HepG2 (cell line): ENCODE results near the gene IZUMO4. TPM values are rescaled to one million over a fixed set of nuclear protein-coding genes. Genes with fewer than 3 reads are reported as not detected.

Experiments used
- BCL6 ChIP-seq: IDR thresholded peaks from 2 replicates; pipeline ENCODE4 v1.6.1; 2016; ENCODE audit warnings: missing genetic modification reagents, missing compliant biosample characterization
- DPF2 ChIP-seq: sonication (generic); formaldehyde crosslinking; IDR thresholded peaks from 2 replicates; pipeline ENCODE4 v1.4.0; 2020; ENCODE audit warnings: mild to moderate bottlenecking, low read depth, missing genetic modification reagents, borderline replicate concordance
- FOXK2 ChIP-seq: fragments of 450-650 bp; IDR thresholded peaks from 2 replicates; pipeline ENCODE4 v1.6.1; 2016
- GATAD1 ChIP-seq: IDR thresholded peaks from 2 replicates; pipeline ENCODE4 v1.6.1; 2016; ENCODE audit warnings: missing genetic modification reagents, missing compliant biosample characterization
- GLI4 ChIP-seq: sonication (generic); formaldehyde crosslinking; IDR thresholded peaks from 2 replicates; pipeline ENCODE4 v1.5.1; 2020; ENCODE audit warnings: missing genetic modification reagents, mild to moderate bottlenecking, moderate library complexity, borderline replicate concordance
- IRF9 ChIP-seq: sonication (generic); formaldehyde crosslinking; IDR thresholded peaks from 2 replicates; pipeline ENCODE4 v1.8.0; 2022; ENCODE audit warnings: missing genetic modification reagents, mild to moderate bottlenecking, borderline replicate concordance
- KDM6A ChIP-seq: IDR thresholded peaks from 2 replicates; pipeline ENCODE4 v1.6.1; 2016; ENCODE audit warnings: low read depth
- MED13 ChIP-seq: sonication (generic); formaldehyde crosslinking; IDR thresholded peaks from 2 replicates; pipeline ENCODE4 v1.5.0; 2020; ENCODE audit warnings: missing genetic modification reagents
- NFIB ChIP-seq: sonication (generic); formaldehyde crosslinking; IDR thresholded peaks from 2 replicates; pipeline ENCODE4 v1.9.0; 2021; ENCODE audit warnings: missing genetic modification reagents, mild to moderate bottlenecking, borderline replicate concordance
- PRPF4 ChIP-seq: fragments of 200-400 bp; formaldehyde crosslinking; IDR thresholded peaks from 2 replicates; pipeline ENCODE4 v1.6.1; 2016; ENCODE audit warnings: low read length, low read depth; ENCODE audit not compliant: poor library complexity, severe bottlenecking
- RBFOX2 ChIP-seq: fragments of 200-400 bp; formaldehyde crosslinking; IDR thresholded peaks from 2 replicates; pipeline ENCODE4 v1.6.1; 2017; ENCODE audit warnings: low read depth, mild to moderate bottlenecking, low read length
- RFXANK ChIP-seq: IDR thresholded peaks from 2 replicates; pipeline ENCODE4 v1.6.1; 2016
- RFXAP ChIP-seq: sonication (generic); formaldehyde crosslinking; IDR thresholded peaks from 2 replicates; pipeline ENCODE4 v1.4.0; 2020; ENCODE audit warnings: missing genetic modification reagents, borderline replicate concordance
- SMAD9 ChIP-seq: sonication (generic); formaldehyde crosslinking; IDR thresholded peaks from 2 replicates; pipeline ENCODE4 v1.5.1; 2020; ENCODE audit warnings: mild to moderate bottlenecking, missing genetic modification reagents
- TCF12 ChIP-seq, 2 experiments: fragments of 450-650 bp in 1 of 2; sonication (generic) in 1 of 2; formaldehyde crosslinking in 1 of 2; IDR thresholded peaks; 2 replicates each; pipeline versions ENCODE4 v1.6.1 to v1.8.0; 2017 to 2022; ENCODE audit warnings: antibody characterized with exemption in 1 of 2, mild to moderate bottlenecking in 1 of 2, missing genetic modification reagents in 1 of 2, moderate library complexity in 1 of 2
- TGIF2 ChIP-seq: IDR thresholded peaks from 2 replicates; pipeline ENCODE4 v1.6.1; 2016; ENCODE audit warnings: control low read depth, missing compliant biosample characterization
- ZBED4 ChIP-seq: sonication (generic); formaldehyde crosslinking; IDR thresholded peaks from 2 replicates; pipeline ENCODE4 v1.4.0; 2020; ENCODE audit warnings: missing genetic modification reagents, borderline replicate concordance
- ZNF264 ChIP-seq: sonication (generic); formaldehyde crosslinking; IDR thresholded peaks from 2 replicates; pipeline ENCODE4 v1.4.0; 2020; ENCODE audit warnings: missing genetic modification reagents
- ZNF329 ChIP-seq: sonication (generic); formaldehyde crosslinking; IDR thresholded peaks from 2 replicates; pipeline ENCODE4 v1.9.0; 2021; ENCODE audit warnings: low read depth, mild to moderate bottlenecking, missing genetic modification reagents
- ZNF33B ChIP-seq: sonication (generic); formaldehyde crosslinking; IDR thresholded peaks from 2 replicates; pipeline ENCODE4 v1.5.1; 2020; ENCODE audit warnings: mild to moderate bottlenecking, missing genetic modification reagents
- ZNF446 ChIP-seq: sonication (generic); formaldehyde crosslinking; IDR thresholded peaks from 2 replicates; pipeline ENCODE4 v1.5.0; 2020; ENCODE audit warnings: mild to moderate bottlenecking, missing genetic modification reagents
- ZNF460 ChIP-seq: sonication (generic); formaldehyde crosslinking; IDR thresholded peaks from 2 replicates; pipeline ENCODE4 v1.5.1; 2020; ENCODE audit warnings: missing genetic modification reagents, mild to moderate bottlenecking, borderline replicate concordance
- ZNF543 ChIP-seq: sonication (generic); formaldehyde crosslinking; IDR thresholded peaks from 2 replicates; pipeline ENCODE4 v1.4.0; 2020; ENCODE audit warnings: mild to moderate bottlenecking, missing genetic modification reagents
- ZNF569 ChIP-seq: sonication (generic); formaldehyde crosslinking; IDR thresholded peaks from 2 replicates; pipeline ENCODE4 v1.5.0; 2020; ENCODE audit warnings: mild to moderate bottlenecking, missing genetic modification reagents, moderate library complexity, borderline replicate concordance
- ZNF616 ChIP-seq: sonication (generic); formaldehyde crosslinking; IDR thresholded peaks from 2 replicates; pipeline ENCODE4 v1.5.0; 2020; ENCODE audit warnings: low read depth, mild to moderate bottlenecking, missing genetic modification reagents
- ZNF703 ChIP-seq: sonication (generic); formaldehyde crosslinking; IDR thresholded peaks from 2 replicates; pipeline ENCODE4 v1.5.1; 2020; ENCODE audit warnings: missing genetic modification reagents, mild to moderate bottlenecking, moderate library complexity, borderline replicate concordance
- ZNF768 ChIP-seq: sonication (generic); formaldehyde crosslinking; IDR thresholded peaks from 2 replicates; pipeline ENCODE4 v1.4.0; 2020; ENCODE audit warnings: missing genetic modification reagents
- ZNF790 ChIP-seq: sonication (generic); formaldehyde crosslinking; IDR thresholded peaks from 2 replicates; pipeline ENCODE4 v1.8.0; 2022; ENCODE audit warnings: missing genetic modification reagents, mild to moderate bottlenecking, borderline replicate concordance
- ZSCAN29 ChIP-seq: sonication (generic); formaldehyde crosslinking; conservative IDR thresholded peaks from 2 replicates; pipeline ENCODE4 v1.4.0; 2020; ENCODE audit warnings: mild to moderate bottlenecking, missing genetic modification reagents
- polyA plus RNA-seq, 8 experiments: library from polyadenylated mRNA; depleted of rRNA in 3 of 8; stranded (reverse) in 7 of 8; unstranded in 1 of 8; fragments of >200 nt; fragmentation: Illumina TruSeq in 4 of 8; extraction: Trizol in 4 of 8; gene quantifications; 2 replicates each; pipeline versions ENCODE4 v1.2.1 to v1.2.3, GENCODE V29; 2011 to 2016; ENCODE audit warnings: low read depth in 4 of 8, missing spikeins in 1 of 8, mixed read lengths in 1 of 8; ENCODE audit not compliant: insufficient read depth in 1 of 8
- total RNA-seq, 5 experiments: library from RNA; depleted of rRNA; stranded (reverse); fragments of >200 nt; fragmentation: Illumina TruSeq; extraction: Trizol; gene quantifications; 2 replicates each; pipeline ENCODE4 v1.2.3, GENCODE V29; 2016; ENCODE audit warnings: low read depth in 1 of 5

Gene IZUMO4
- total and polyA plus RNA-seq, 2 of the 13 experiments (the other 11 are each of a cell fraction or from before 2014, with no cell fraction given): 0.77 to 3.9 TPM

GRCh38 chr19:2060884-2061494, 35.7 kb upstream of the IZUMO4 start (continued):
- TF ChIP-seq DPF2 (no peak), GATAD1 (CRISPR knock-in tag) (no peak), KDM6A (CRISPR knock-in tag) (no peak; the same call in 1 of the 2 replicates), RFXANK (CRISPR knock-in tag) (no peak), RFXAP (CRISPR knock-in tag) (no peak), ZNF703 (no peak), ZNF33B (no peak), PRPF4 (no peak), ZNF768 (no peak), ZNF446 (CRISPR knock-in tag) (0 out of 2 replicates have a peak, but pooled peaks have one; percentile 80), SMAD9 (CRISPR knock-in tag) (no peak), ZNF790 (CRISPR knock-in tag) (no peak), ZSCAN29 (peak; percentile 51), FOXK2 (no peak), ZNF460 (no peak), MED13 (CRISPR knock-in tag) (peak; percentile 32; the same call in 1 of the 2 replicates), ZNF616 (CRISPR knock-in tag) (no peak), ZNF264 (no peak), BCL6 (no peak), NFIB (no peak), GLI4 (no peak), RBFOX2 (peak; percentile 95), TGIF2 (no peak), ZNF543 (CRISPR knock-in tag) (no peak), TCF12 (IDR thresholded peaks at IDR 0.05) (no peak), TCF12 (CRISPR knock-in tag; IDR thresholded peaks at IDR 0.05) (no peak; the same call in none of the 2 replicates), ZNF329 (peak; percentile 6; the same call in 1 of the 2 replicates), ZNF569 (CRISPR knock-in tag) (no peak), ZBED4 (CRISPR knock-in tag) (no peak), IRF9 (CRISPR knock-in tag) (no peak)
